ENCODE data around the gene DTYMK.

DTYMK gene

DNA sequence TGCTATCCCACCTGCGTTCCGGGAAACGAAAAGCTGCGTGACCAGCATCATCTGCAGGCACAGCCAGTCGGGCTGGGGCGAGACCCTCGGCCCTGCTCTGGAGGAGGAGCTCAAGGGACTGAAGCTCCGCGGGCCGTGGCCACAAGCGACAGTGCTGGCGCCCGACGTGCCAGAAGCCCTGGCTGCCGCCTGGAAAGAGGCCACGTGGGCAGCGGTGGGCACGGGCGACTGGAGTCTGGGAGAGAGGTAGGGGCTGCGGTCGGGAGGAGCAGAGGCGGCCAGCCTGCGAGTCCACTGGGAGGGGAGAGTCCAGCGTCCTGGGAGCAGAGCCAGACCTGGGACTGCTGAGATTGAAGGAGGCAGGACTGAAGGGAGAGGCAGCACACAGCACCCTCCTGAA is 9.2 kb downstream of the DTYMK start:
- DNase-seq (ENCODE audit: extremely low read depth, low read depth): no peak
- TF ChIP-seq, protein P1, sequence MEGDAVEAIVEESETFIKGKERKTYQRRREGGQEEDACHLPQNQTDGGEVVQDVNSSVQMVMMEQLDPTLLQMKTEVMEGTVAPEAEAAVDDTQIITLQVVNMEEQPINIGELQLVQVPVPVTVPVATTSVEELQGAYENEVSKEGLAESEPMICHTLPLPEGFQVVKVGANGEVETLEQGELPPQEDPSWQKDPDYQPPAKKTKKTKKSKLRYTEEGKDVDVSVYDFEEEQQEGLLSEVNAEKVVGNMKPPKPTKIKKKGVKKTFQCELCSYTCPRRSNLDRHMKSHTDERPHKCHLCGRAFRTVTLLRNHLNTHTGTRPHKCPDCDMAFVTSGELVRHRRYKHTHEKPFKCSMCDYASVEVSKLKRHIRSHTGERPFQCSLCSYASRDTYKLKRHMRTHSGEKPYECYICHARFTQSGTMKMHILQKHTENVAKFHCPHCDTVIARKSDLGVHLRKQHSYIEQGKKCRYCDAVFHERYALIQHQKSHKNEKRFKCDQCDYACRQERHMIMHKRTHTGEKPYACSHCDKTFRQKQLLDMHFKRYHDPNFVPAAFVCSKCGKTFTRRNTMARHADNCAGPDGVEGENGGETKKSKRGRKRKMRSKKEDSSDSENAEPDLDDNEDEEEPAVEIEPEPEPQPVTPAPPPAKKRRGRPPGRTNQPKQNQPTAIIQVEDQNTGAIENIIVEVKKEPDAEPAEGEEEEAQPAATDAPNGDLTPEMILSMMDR (IDR thresholded peaks at IDR 0.05; ENCODE audit: low read depth, low read length): no peak

DNA sequence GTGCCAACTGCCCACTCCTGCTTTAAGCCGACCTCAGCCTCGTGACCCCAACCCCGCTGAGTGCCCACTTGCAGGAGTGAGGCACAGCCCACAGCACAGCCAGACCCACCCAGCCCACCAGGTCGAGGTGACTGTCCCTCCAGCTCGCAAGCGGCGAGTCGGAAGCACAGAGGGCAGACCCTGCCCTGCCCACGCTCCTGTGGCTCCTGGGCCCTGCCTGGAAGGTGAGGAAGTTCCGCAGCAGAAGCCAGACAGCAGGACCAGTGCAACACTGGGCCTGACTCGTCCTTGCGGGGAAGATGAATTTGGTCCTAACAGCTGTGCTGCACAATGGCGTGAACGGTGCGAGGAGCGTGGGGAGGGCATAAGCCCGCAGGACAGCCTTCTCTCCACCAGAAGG is 9.9 kb downstream of the DTYMK start:
- TF ChIP-seq, protein P1 (IDR thresholded peaks at IDR 0.05; ENCODE audit: low read depth, low read length): no peak
- no peak for DNase-seq (ENCODE audit: extremely low read depth, low read depth)

DNA sequence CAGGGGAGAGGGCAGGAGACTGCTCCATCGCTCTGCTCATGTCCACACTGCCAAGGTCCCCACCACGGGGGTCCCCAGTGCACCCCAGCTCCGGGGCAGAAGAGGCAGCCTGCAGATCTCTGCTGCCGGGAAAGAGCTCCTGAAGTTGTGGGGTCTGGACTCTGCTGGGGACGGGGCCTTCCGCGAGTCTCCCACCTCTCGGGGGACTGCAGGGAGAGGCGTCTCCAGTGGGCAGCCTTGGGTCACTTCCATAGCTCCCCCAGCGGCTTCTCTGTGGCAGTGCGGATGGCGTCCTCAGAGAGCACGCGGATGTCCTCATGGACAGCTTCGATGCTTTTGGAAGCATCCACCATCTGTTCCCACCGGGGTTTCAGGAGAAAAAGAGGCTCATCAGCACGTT is 10.7 kb downstream of the DTYMK start:
- DNase-seq (ENCODE audit: extremely low read depth, low read depth): no peak
- TF ChIP-seq, protein P1 (IDR thresholded peaks at IDR 0.05; ENCODE audit: low read depth, low read length): no peak

DNA sequence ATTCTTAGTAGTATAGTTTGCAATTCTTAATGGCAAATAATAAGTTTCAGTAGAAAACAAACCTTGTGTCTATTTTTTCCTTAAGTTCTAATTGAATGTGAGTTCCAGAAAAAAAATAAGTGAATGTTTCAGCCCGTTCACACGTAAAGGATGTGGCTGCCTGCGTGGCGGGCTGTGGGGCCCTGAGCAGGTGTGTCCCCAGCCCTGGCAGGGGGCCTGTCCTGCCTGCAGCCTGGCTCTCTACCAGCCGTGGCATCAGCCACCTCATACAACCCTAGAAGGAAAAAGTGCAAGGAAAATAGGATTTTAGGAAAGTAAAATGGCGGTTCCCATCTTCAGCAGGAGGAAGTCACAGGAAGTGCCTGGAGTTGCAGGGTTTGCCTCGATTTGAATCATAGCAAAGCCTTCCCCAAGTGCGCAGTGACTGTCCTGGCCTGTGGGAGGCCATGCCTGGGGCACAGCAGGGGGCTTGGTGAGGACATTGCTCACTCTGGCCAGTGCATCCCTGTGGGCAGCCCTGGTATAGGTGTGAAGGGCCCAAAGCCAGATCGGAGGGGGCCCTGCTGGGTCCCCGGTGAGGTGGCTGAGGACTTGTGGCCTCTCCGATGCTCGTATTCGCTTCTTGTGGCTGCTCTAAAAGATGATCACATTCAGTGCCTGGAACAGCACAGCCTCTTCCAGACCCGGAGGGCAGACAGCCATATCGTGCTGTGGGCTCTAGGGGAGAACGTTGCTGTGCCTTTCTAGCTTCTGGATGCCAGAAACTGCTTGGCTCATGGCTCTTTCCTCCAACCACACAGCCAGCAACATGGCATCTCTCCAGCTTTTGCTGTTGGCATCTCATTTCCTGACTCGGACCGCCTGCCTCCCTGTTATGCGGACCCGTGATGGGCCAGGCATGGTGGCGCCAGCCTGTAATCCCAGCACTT is 12.6 kb downstream of the DTYMK start:
- no peak for DNase-seq (ENCODE audit: extremely low read depth, low read depth)
- TF ChIP-seq, protein P1 (IDR thresholded peaks at IDR 0.05; ENCODE audit: low read depth, low read length): no peak

DNA sequence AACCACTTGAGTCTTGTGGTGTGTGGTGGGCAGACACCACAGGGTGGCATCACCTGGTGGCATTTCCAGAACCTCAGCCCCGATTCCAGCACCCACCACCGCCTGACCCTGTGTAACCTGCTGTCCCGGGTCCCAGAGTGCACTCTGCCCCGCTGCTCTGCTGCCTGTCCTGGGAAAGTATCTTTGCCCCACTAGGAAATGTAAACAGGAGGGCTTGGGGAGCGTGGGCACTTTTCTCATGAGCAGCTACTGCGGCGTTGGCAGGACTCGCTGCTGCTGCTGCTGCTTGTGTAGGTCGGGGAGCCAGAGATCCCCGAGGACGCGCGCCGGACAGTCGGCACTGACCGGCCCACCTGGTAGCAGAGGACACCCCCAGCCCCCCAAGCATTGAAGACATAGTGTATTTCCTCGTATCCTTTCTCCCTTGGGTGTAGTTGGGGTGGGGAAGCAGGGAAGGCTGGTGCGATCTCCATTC is 13.4 kb downstream of the DTYMK start:
- DNase-seq (ENCODE audit: extremely low read depth, low read depth): no peak
- TF ChIP-seq, protein P1 (IDR thresholded peaks at IDR 0.05; ENCODE audit: low read depth, low read length): no peak

DNA sequence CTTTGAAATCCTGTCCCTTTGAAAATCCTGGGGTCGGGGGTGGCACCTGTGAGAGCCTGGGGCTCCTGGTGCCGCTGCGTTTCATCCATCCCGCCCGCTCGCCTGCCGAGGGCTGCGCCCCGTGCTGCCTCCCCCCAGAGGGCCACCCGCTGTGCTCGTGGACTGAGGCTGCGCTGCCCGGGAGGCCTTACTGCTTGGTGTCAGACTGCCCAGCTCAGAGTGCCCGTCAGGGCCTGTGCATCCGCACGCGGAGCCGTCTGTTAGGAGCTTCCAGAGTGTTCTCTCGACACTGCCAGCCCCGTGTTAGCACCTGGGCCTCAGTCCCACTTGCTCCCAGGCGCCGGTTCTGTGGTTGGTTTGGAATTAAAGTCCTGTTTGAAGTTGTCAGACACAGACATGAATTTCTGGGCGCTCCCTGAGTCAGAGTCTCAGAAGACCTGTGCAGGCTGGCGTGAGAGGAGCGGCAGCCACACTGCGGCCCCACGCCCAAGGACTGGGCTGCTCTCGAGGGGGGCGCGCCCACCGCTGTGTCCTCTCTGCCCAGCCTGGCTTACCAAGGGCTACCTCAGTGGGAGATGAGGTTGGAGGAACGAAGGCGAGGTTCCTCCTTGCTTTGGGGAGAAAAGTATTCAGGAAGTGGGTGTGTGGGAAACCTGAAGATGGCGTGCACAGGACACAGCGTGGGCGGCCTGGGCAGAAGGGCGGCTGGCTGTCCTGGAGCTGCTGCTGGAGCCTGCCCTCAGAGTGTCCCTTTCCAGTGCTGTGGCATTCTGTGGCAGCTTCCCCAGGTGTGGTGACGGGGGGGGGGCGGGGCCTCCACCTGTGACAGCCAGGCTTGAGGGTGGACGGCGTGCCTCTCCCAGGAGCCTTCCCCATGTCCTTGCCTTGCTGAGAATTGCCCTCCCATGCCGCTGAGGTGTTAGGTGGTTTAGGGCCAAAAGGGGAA is 14.1 kb downstream of the DTYMK start:
- TF ChIP-seq, protein P1 (IDR thresholded peaks at IDR 0.05; ENCODE audit: low read depth, low read length): no peak

More for the DNA sequence above, 14.1 kb downstream of the DTYMK start:
- no peak for DNase-seq (ENCODE audit: extremely low read depth, low read depth)

All from AG09319 (cell line).